ENCODE results near the gene TIGD2. TPM values are rescaled to one million over a fixed set of nuclear protein-coding genes. Genes with fewer than 3 reads are reported as not detected.
A peak's percentile ranks its signal among the peaks of the same experiment; 100 is the strongest.

TIGD2 gene
- total RNA-seq = 10 to 100 TPM in 6 of 8 experiments, 1 to 10 TPM in 2; 7.4 to 14.2 (median 10.8) TPM

GRCh38 chr4:89110986-89111832, at the start of gene TIGD2:
Gene TIGD2, plus strand, starts transcription at chr4:89111533. Its CDS starts 1,442 bp downstream, at chr4:89112975.
- Histone ChIP-seq H3K4me3 (peak within 1 kb of the TSS; percentile 69 to 97 (median 88)), H3K27ac (peak within 1 kb of the TSS; percentile 76), H3K4me1 (replicated peaks in 1 of 2) (peaks cover 0 to 8% of the 10 kb centered on the region in 2 donors)
- 0 to 20% (median 0%) methylated on average over 1 to 4 of the region's 101 CpGs; no CpG with 5 or more reads in 5 of the 10 experiments for WGBS, 10 experiments
- peak; percentile 88 to 95 (median 94) for ATAC-seq (replicated peaks in 6 of 8)
- in situ Hi-C loops (cut with MboI; ENCODE audit: low pct_unique_long_range_greater_than_20kb in 2 of 9, low sequenced_read_pairs in 9 of 9, unreplicated experiment in 9 of 9) = no loop called here

DNA sequence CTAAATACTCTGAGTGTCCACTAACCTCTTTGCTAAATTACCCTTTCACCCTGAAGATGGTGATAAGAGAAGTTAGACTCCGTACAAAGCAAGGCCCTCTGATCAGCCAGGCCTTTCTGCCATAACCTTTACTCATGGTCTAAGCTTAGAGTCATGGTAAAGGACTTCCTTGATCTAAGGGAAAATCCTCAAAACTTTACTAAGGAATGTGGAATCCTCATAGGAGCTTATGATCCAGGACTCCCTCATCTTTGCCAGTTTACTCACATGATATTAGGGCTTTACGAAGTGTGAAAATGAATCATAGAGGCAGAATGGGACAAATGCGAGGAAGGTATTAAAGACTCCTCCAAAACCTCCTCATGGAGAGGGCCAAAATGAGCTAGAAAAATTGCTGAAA, 46.5 kb upstream of the TIGD2 start:
- ATAC-seq (replicated peaks in 6 of 8) = no peak
- in situ Hi-C loops (cut with MboI; ENCODE audit: low pct_unique_long_range_greater_than_20kb in 2 of 9, low sequenced_read_pairs in 9 of 9, unreplicated experiment in 9 of 9) = no loop called here
- WGBS, 10 experiments = 40 to 100% (median 90%) methylated on average over 1 to 3 of the region's 3 CpGs
- H3K4me1 ChIP-seq (replicated peaks in 1 of 2) = no peaks in the 10 kb centered on the region
- no peak overlapping the region for H3K27ac ChIP-seq
- H3K4me3 ChIP-seq = no peak overlapping the region

- ATAC-seq (replicated peaks in 6 of 8) = peak in 1 of 8 experiments; percentile 39
- no peak overlapping the region for H3K27ac ChIP-seq
- H3K4me1 ChIP-seq (replicated peaks in 1 of 2) = no peaks in the 10 kb centered on the region
- in situ Hi-C loops (cut with MboI; ENCODE audit: low pct_unique_long_range_greater_than_20kb in 2 of 9, low sequenced_read_pairs in 9 of 9, unreplicated experiment in 9 of 9) = no loop called here
- no peak overlapping the region for H3K4me3 ChIP-seq
These were observed 43.9 kb upstream of the TIGD2 start for GRCh38 chr4:89067417-89067816.

DNA sequence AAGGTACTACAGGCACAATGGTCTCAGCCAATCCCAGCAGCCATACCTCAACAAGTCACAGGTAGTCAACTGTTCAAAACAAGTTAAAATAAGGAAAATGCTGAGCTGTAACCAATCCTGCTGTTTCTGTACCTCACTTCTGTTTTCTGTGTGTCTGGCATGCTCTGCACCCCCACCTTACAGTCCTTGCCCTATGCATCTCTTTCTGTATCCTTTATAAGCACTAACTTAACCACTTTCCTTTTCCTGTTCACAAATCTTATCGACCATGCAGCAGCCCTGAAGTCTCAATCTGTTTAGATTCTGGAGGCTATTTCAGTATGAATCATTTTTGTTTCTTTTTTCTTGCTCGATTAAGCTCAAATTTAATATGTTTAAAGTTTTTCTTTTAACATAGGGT, 41.9 kb upstream of the TIGD2 start:
- WGBS, 10 experiments = 22 to 89% (median 58%) methylated on average over 2 of the region's 2 CpGs; no CpG with 5 or more reads in 1 of the 10 experiments
- ATAC-seq (replicated peaks in 6 of 8) = no peak
- in situ Hi-C loops (cut with MboI; ENCODE audit: low pct_unique_long_range_greater_than_20kb in 2 of 9, low sequenced_read_pairs in 9 of 9, unreplicated experiment in 9 of 9) = no loop called here
- Histone ChIP-seq H3K4me1 (replicated peaks in 1 of 2) (no peaks in the 10 kb centered on the region), H3K4me3 (no peak overlapping the region), H3K27ac (no peak overlapping the region)

DNA sequence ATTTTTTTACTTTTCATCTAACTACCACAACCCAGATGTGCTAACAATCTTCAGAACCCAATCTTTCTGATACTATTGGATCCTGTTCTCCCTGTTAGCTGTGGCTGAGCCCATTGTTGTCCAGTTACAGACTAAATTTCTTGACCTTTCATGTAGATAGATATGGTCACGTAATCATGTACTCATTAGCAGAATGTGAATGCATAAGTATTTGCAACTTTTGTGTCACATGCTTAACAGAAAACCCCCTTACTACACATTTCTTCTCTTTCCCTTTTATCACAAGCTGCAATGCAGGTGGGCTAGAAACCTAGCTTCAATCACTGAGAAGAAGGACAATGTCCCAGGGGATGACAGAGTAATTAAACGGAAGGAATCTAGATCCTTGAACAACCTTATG, 41.3 kb upstream of the TIGD2 start:
- in situ Hi-C loops (cut with MboI; ENCODE audit: low pct_unique_long_range_greater_than_20kb in 2 of 9, low sequenced_read_pairs in 9 of 9, unreplicated experiment in 9 of 9) = no loop called here
- Histone ChIP-seq H3K4me1 (replicated peaks in 1 of 2) (no peaks in the 10 kb centered on the region), H3K4me3 (no peak overlapping the region), H3K27ac (no peak overlapping the region)
- ATAC-seq (replicated peaks in 6 of 8) = no peak
- WGBS, 10 experiments = 20 to 100% (median 89%) methylated on average over 1 to 2 of the region's 2 CpGs; no CpG with 5 or more reads in 1 of the 10 experiments

- Histone ChIP-seq H3K4me3 (no peak overlapping the region), H3K4me1 (replicated peaks in 1 of 2) (no peaks in the 10 kb centered on the region), H3K27ac (no peak overlapping the region)
- no peak for ATAC-seq (replicated peaks in 6 of 8)
- 58 to 100% (median 83%) methylated on average over 1 to 3 of the region's 3 CpGs; no CpG with 5 or more reads in 1 of the 10 experiments for WGBS, 10 experiments
- in situ Hi-C loops (cut with MboI; ENCODE audit: low pct_unique_long_range_greater_than_20kb in 2 of 9, low sequenced_read_pairs in 9 of 9, unreplicated experiment in 9 of 9) = no loop called here
These were observed 40.0 kb upstream of the TIGD2 start for GRCh38 chr4:89071311-89071710.

- no peak overlapping the region for H3K27ac ChIP-seq
- ATAC-seq (replicated peaks in 6 of 8) = no peak
- WGBS, 10 experiments = 11 to 86% (median 67%) methylated on average over 1 of the region's 1 CpG; no CpG with 5 or more reads in 3 of the 10 experiments
- no peak overlapping the region for H3K4me3 ChIP-seq
- no peaks in the 10 kb centered on the region for H3K4me1 ChIP-seq (replicated peaks in 1 of 2)
- in situ Hi-C loops (cut with MboI; ENCODE audit: low pct_unique_long_range_greater_than_20kb in 2 of 9, low sequenced_read_pairs in 9 of 9, unreplicated experiment in 9 of 9) = no loop called here
These were observed 38.4 kb upstream of the TIGD2 start for GRCh38 chr4:89072921-89073320.

DNA sequence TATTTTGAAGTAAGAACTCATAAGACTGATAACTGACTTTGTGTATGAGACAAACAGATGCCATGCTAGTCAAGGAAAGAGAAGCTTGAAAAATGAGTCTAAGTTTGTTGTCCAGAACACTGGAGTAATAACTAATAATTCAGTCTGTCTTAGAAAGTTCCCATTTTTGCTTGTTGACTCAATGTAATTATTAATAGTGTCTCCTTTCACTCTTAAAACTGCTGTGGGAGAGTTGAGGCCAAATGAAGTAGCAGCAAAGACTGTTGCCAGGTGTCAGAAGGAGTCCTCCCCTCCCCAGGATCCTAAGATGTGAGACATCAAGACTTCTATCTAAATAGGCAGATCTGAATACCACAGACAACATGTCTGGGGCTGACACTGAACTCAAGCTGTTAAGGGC, 33.6 kb upstream of the TIGD2 start:
- H3K27ac ChIP-seq = no peak overlapping the region
- H3K4me1 ChIP-seq (replicated peaks in 1 of 2) = no peaks in the 10 kb centered on the region
- H3K4me3 ChIP-seq = no peak overlapping the region
- no peak for ATAC-seq (replicated peaks in 6 of 8)
- in situ Hi-C loops (cut with MboI; ENCODE audit: low pct_unique_long_range_greater_than_20kb in 2 of 9, low sequenced_read_pairs in 9 of 9, unreplicated experiment in 9 of 9) = no loop called here

DNA sequence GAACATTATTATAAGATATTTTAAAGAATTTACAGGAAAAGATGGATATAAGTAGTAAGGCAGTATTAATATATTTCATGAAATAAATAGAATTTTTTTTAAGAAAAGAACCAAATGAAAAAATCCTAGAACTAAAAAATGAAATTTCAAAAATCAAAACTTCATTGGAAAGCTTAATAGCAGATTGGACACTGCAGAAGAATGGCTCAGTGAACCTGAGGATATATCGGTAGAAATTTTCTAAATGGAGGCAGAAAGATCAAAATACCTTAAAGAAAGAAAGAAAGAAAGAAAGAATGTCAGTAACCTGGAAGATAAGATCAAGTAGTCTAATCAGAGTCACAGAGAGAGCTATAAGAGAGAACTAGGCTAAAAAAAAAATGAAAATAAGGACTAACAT, 33.0 kb upstream of the TIGD2 start:
- WGBS, 10 experiments = 0 to 100% (median 87%) methylated on average over 1 of the region's 1 CpG
- Histone ChIP-seq H3K27ac (no peak overlapping the region), H3K4me3 (no peak overlapping the region), H3K4me1 (replicated peaks in 1 of 2) (no peaks in the 10 kb centered on the region)
- no peak for ATAC-seq (replicated peaks in 6 of 8)
- in situ Hi-C loops (cut with MboI; ENCODE audit: low pct_unique_long_range_greater_than_20kb in 2 of 9, low sequenced_read_pairs in 9 of 9, unreplicated experiment in 9 of 9) = no loop called here

- in situ Hi-C loops (cut with MboI; ENCODE audit: low pct_unique_long_range_greater_than_20kb in 2 of 9, low sequenced_read_pairs in 9 of 9, unreplicated experiment in 9 of 9) = no loop called here
These were observed 12.3 kb upstream of the TIGD2 start for GRCh38 chr4:89099034-89099433.

GRCh38 chr4:89099471-89099870, 11.9 kb upstream of the TIGD2 start:
- ATAC-seq (replicated peaks in 6 of 8) = no peak
- H3K27ac ChIP-seq = no peak overlapping the region
- in situ Hi-C loops (cut with MboI; ENCODE audit: low pct_unique_long_range_greater_than_20kb in 2 of 9, low sequenced_read_pairs in 9 of 9, unreplicated experiment in 9 of 9) = no loop called here
- no peaks in the 10 kb centered on the region for H3K4me1 ChIP-seq (replicated peaks in 1 of 2)
- no peak overlapping the region for H3K4me3 ChIP-seq
- 56 to 100% (median 100%) methylated on average over 1 of the region's 1 CpG; no CpG with 5 or more reads in 2 of the 10 experiments for WGBS, 10 experiments

More at GRCh38 chr4:89099034-89099433, 12.3 kb upstream of the TIGD2 start:
- no peak for ATAC-seq (replicated peaks in 6 of 8)
- H3K4me1 ChIP-seq (replicated peaks in 1 of 2) = no peaks in the 10 kb centered on the region
- no peak overlapping the region for H3K4me3 ChIP-seq
- no peak overlapping the region for H3K27ac ChIP-seq
- WGBS, 10 experiments = 14 to 100% (median 76%) methylated on average over 1 to 2 of the region's 2 CpGs; no CpG with 5 or more reads in 1 of the 10 experiments

DNA sequence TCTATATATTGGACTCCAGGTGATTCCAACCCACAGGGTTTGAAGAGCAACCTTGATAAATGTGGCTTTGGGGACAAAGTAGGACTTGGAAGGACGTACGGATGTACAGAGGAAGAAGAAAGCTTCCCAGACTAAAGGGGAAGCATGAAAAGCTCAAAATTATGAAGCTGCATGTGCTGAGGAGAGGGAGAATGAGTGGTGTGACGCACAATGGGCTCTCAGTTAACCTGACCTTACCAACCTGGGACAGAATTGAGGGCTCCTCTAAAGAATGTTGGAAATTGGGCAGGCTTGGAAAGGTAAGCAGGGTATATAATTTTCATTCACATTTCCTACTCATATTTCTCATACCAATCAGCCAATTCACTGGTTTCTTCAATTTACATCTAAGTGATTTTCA, 10.5 kb upstream of the TIGD2 start:
- ATAC-seq (replicated peaks in 6 of 8) = no peak
- WGBS, 10 experiments = 0 to 96% (median 83%) methylated on average over 1 to 3 of the region's 3 CpGs; no CpG with 5 or more reads in 1 of the 10 experiments
- no peaks in the 10 kb centered on the region for H3K4me1 ChIP-seq (replicated peaks in 1 of 2)
- H3K27ac ChIP-seq = no peak overlapping the region
- in situ Hi-C loops (cut with MboI; ENCODE audit: low pct_unique_long_range_greater_than_20kb in 2 of 9, low sequenced_read_pairs in 9 of 9, unreplicated experiment in 9 of 9) = no loop called here
- H3K4me3 ChIP-seq = no peak overlapping the region

GRCh38 chr4:89101256-89102161, 9.8 kb upstream of the TIGD2 start:
- no peak overlapping the region for H3K4me3 ChIP-seq
- ATAC-seq (replicated peaks in 6 of 8) = no peak
- H3K4me1 ChIP-seq (replicated peaks in 1 of 2) = no peaks in the 10 kb centered on the region
- WGBS, 10 experiments = 65 to 100% (median 85%) methylated on average over 1 to 10 of the region's 11 CpGs
- in situ Hi-C loops (cut with MboI; ENCODE audit: low pct_unique_long_range_greater_than_20kb in 2 of 9, low sequenced_read_pairs in 9 of 9, unreplicated experiment in 9 of 9) = no loop called here
- H3K27ac ChIP-seq = no peak overlapping the region

All from motor neuron (in vitro differentiated cells).